HepG2 (cell line): ENCODE results near the gene ABCB7. TPM values are rescaled to one million over a fixed set of nuclear protein-coding genes. Genes with fewer than 3 reads are reported as not detected.

Experiments used
- ATAC-seq: fragments of 200-7000 bp; cut with Tn5 transposase; 3 replicates; pipeline ENCODE4 v1.9.1; 2020; ENCODE audit warnings: mild to moderate bottlenecking, moderate library complexity
- BruUV-seq: library from RNA; stranded (reverse); fragments of 400-500 nt; replicated peaks from 2 replicates; lab custom pipeline; 2021; lab: Mats Ljungman, UMichigan
- CTCF ChIA-PET: fragments of 300-600 bp; formaldehyde crosslinking; extraction: SDS; loops from one replicate; lab custom pipeline; 2021; ENCODE audit warnings: low total read pairs, inconsistent platforms, low intra/inter-chr PET ratio; lab: Yijun Ruan, JAX
- POLR2A ChIA-PET: fragments of 350-600 bp; sonication (Branson Sonifier 250); formaldehyde crosslinking; loops from one replicate; lab custom pipeline; 2020; ENCODE audit warnings: antibody characterized with exemption, inconsistent platforms; lab: Yijun Ruan, JAX
- DNase-seq: peaks from one replicate; pipeline ENCODE4 v3.0.0-alpha.2; 2015; ENCODE audit warnings: low spot score
- FAIRE-seq: peaks from 3 replicates; lab custom pipeline; 2011; peaks lifted over from hg19 to GRCh38; lab: Jason Lieb, UNC
- H2AFZ ChIP-seq: one replicate; pipeline ENCODE4 v1.6.1; 2011; ENCODE audit warnings: low read length, inconsistent platforms
- H3K27ac ChIP-seq: fragments of 300-600 bp; 3 replicates; pipeline ENCODE4 v1.8.0; 2011; ENCODE audit warnings: mixed run types, mild to moderate bottlenecking, mixed read lengths, low read length, inconsistent platforms; ENCODE audit not compliant: insufficient read depth; ENCODE audit errors: extremely low read length
- H3K27me3 ChIP-seq, 2 experiments: fragments of 200-600 bp in 1 of 2; 2 replicates in 1 of 2; 3 replicates in 1 of 2; pipeline versions ENCODE4 v1.6.0 to v1.8.0; 2011; ENCODE audit warnings: low read length in 2 of 2, mild to moderate bottlenecking in 2 of 2, moderate library complexity in 2 of 2, inconsistent platforms in 1 of 2; ENCODE audit not compliant: insufficient read depth in 2 of 2, control insufficient read depth in 1 of 2
- H3K36me3 ChIP-seq, 2 experiments: fragments of 200-600 bp in 1 of 2; replicated peaks in 1 of 2; 2 replicates in 1 of 2; 3 replicates in 1 of 2; pipeline versions ENCODE4 v1.5.1 to v1.8.0; 2011; ENCODE audit warnings: low read length in 2 of 2, inconsistent platforms in 1 of 2; ENCODE audit not compliant: insufficient read depth in 2 of 2, control insufficient read depth in 1 of 2
- H3K4me1 ChIP-seq: 2 replicates; pipeline ENCODE4 v1.5.1; 2012; ENCODE audit warnings: low read length, inconsistent platforms; ENCODE audit not compliant: insufficient read depth
- H3K4me2 ChIP-seq: 2 replicates; pipeline ENCODE4 v1.6.0; 2011; ENCODE audit warnings: low read depth, low read length, inconsistent platforms
- H3K4me3 ChIP-seq, 3 experiments: fragments of 200-600 bp in 1 of 3; sonication (generic), shearing (Covaris generic) in 1 of 3; replicated peaks in 1 of 3; 2 replicates each; pipeline ENCODE4 v1.5.1; 2011 to 2016; ENCODE audit warnings: low read length in 3 of 3, inconsistent platforms in 2 of 3, low read depth in 2 of 3, mild to moderate bottlenecking in 2 of 3, control low read depth in 1 of 3, mixed read lengths in 1 of 3; ENCODE audit not compliant: insufficient read depth in 1 of 3
- H3K79me2 ChIP-seq: one replicate; pipeline ENCODE4 v1.6.1; 2011; ENCODE audit warnings: low read length, inconsistent platforms; ENCODE audit not compliant: insufficient read depth
- H3K9ac ChIP-seq: 2 replicates; pipeline ENCODE4 v1.6.0; 2011; ENCODE audit warnings: mild to moderate bottlenecking, low read depth, low read length, inconsistent platforms; ENCODE audit not compliant: insufficient read depth
- H3K9me3 ChIP-seq: 2 replicates; pipeline ENCODE4 v1.5.1; 2012; ENCODE audit warnings: mild to moderate bottlenecking, low read length
- H4K20me1 ChIP-seq: 2 replicates; pipeline ENCODE4 v1.6.0; 2011; ENCODE audit warnings: inconsistent platforms, mild to moderate bottlenecking, low read length, moderate library complexity; ENCODE audit not compliant: insufficient read depth
- BRCA1 ChIP-seq: sonication (generic); formaldehyde crosslinking; IDR thresholded peaks from 2 replicates; pipeline ENCODE4 v1.4.0; 2020; ENCODE audit warnings: missing genetic modification reagents
- CHD2 ChIP-seq: IDR thresholded peaks from 2 replicates; pipeline ENCODE4 v1.6.1; 2011; ENCODE audit warnings: low read depth, low read length, improper control_type of control experiment
- DNMT3B ChIP-seq: conservative IDR thresholded peaks from 2 replicates; pipeline ENCODE4 v1.6.1; 2016; ENCODE audit warnings: missing biosample characterization, control low read depth
- GFI1 ChIP-seq: sonication (generic); formaldehyde crosslinking; IDR thresholded peaks from 2 replicates; pipeline ENCODE4 v1.5.0; 2020; ENCODE audit warnings: missing genetic modification reagents, mild to moderate bottlenecking, borderline replicate concordance
- TEAD3 ChIP-seq: optimal IDR thresholded peaks from 2 replicates; pipeline ENCODE3; 2016; ENCODE audit warnings: borderline replicate concordance
- ZC3H13 ChIP-seq: sonication (generic); formaldehyde crosslinking; IDR thresholded peaks from 2 replicates; pipeline ENCODE4 v1.8.1; 2023; ENCODE audit warnings: mild to moderate bottlenecking, missing genetic modification reagents, moderate library complexity
- ZFP82 ChIP-seq: sonication (generic); formaldehyde crosslinking; IDR thresholded peaks from 2 replicates; pipeline ENCODE4 v1.5.1; 2020; ENCODE audit warnings: mild to moderate bottlenecking, missing genetic modification reagents, borderline replicate concordance
- ZNF766 ChIP-seq: sonication (generic); formaldehyde crosslinking; IDR thresholded peaks from 2 replicates; pipeline ENCODE4 v1.5.0; 2020; ENCODE audit warnings: missing genetic modification reagents, borderline replicate concordance
- WGBS: methylation state at CpG from one replicate; pipeline ENCODE4 v1.1.6; 2017; ENCODE audit warnings: low lambda C conversion rate; 5-methylcytosine and 5-hydroxymethylcytosine counted together
- in situ Hi-C: cut with HindIII; loops from 2 replicates; pipeline ENCODE4 v1.10.0; 2017; ENCODE audit warnings: low pct_unique_long_range_greater_than_20kb; ENCODE audit not compliant: extremely low pct_ligation_motif_present
- intact Hi-C: fragments of 100-400 bp; cut with micrococcal nuclease; formaldehyde crosslinking; loops from one replicate; pipeline ENCODE4 v1.10.0; 2022; ENCODE audit not compliant: unreplicated experiment
- polyA plus RNA-seq, 8 experiments: library from polyadenylated mRNA; depleted of rRNA in 3 of 8; stranded (reverse) in 7 of 8; unstranded in 1 of 8; fragments of >200 nt; fragmentation: Illumina TruSeq in 4 of 8; extraction: Trizol in 4 of 8; gene quantifications; 2 replicates each; pipeline versions ENCODE4 v1.2.1 to v1.2.3, GENCODE V29; 2011 to 2016; ENCODE audit warnings: low read depth in 4 of 8, missing spikeins in 1 of 8, mixed read lengths in 1 of 8; ENCODE audit not compliant: insufficient read depth in 1 of 8
- total RNA-seq, 5 experiments: library from RNA; depleted of rRNA; stranded (reverse); fragments of >200 nt; fragmentation: Illumina TruSeq; extraction: Trizol; gene quantifications; 2 replicates each; pipeline ENCODE4 v1.2.3, GENCODE V29; 2016; ENCODE audit warnings: low read depth in 1 of 5
- TF ChIP-seq, protein P1 (sequence below): sonication (generic); formaldehyde crosslinking; IDR thresholded peaks from 2 replicates; pipeline ENCODE4 v1.4.0; 2020; ENCODE audit warnings: missing genetic modification reagents

ABCB7 gene
- total and polyA plus RNA-seq, 2 of the 13 experiments (the other 11 are each of a cell fraction or from before 2014, with no cell fraction given): 27.7 to 28.7 TPM

- no peaks in the 10 kb centered on the region for H3K9me3 ChIP-seq
- ATAC-seq: no peak
- no peak overlapping the region for H2AFZ ChIP-seq
- ChIA-PET CTCF (no interaction called here), POLR2A (no interaction called here)
- no peaks in the 10 kb centered on the region for H3K4me1 ChIP-seq
- no TSS peak for BruUV-seq
- H3K79me2 ChIP-seq: peaks cover 8% of the 10 kb centered on the region
- no peaks in the 10 kb centered on the region for H3K27me3 ChIP-seq
- H3K4me2 ChIP-seq: no peak overlapping the region
- in situ Hi-C loops (no loop called here), intact Hi-C loops (no loop called here)
- FAIRE-seq: no peak
- WGBS: 87% methylated on average over 5 of the region's 5 CpGs
- no peak overlapping the region for H3K4me3 ChIP-seq
- no peak for DNase-seq
- H3K36me3 ChIP-seq: no peaks in the 10 kb centered on the region
- H3K9ac ChIP-seq: no peak overlapping the region
- TF ChIP-seq DNMT3B (CRISPR knock-in tag): no peak
- H4K20me1 ChIP-seq: no peaks in the 10 kb centered on the region; the same call in 1 of the 2 replicates
- H3K27ac ChIP-seq: no peak overlapping the region
Measured at GRCh38 chrX:75132672-75133071, 23.4 kb downstream of the ABCB7 start.

GRCh38 chrX:75131973-75132627 is 24.0 kb downstream of the ABCB7 start:
- ATAC-seq (no peak), DNase-seq (no peak), FAIRE-seq (no peak)
- Histone ChIP-seq H3K79me2 (peaks cover 8% of the 10 kb centered on the region), H3K27ac (no peak overlapping the region), H3K4me2 (no peak overlapping the region), H3K4me1 (no peaks in the 10 kb centered on the region), H3K9me3 (no peaks in the 10 kb centered on the region), H3K4me3 (no peak overlapping the region), H3K36me3 (no peaks in the 10 kb centered on the region), H3K27me3 (no peaks in the 10 kb centered on the region), H3K9ac (no peak overlapping the region), H4K20me1 (no peaks in the 10 kb centered on the region; the same call in 1 of the 2 replicates), H2AFZ (no peak overlapping the region)
- ChIA-PET CTCF (no interaction called here), POLR2A (no interaction called here)
- intact Hi-C loops: no loop called here
- BruUV-seq: no TSS peak
- no CpG with 5 or more reads among the region's 9 CpGs for WGBS
- in situ Hi-C loops: no loop called here
- TF ChIP-seq CHD2: no peak
- no peak for TF ChIP-seq ZC3H13 (CRISPR knock-in tag)
- no peak for TF ChIP-seq ZFP82 (CRISPR knock-in tag)
- no peak for TF ChIP-seq ZNF766 (CRISPR knock-in tag)
- TF ChIP-seq GFI1 (CRISPR knock-in tag): no peak
- TF ChIP-seq, protein P1, sequence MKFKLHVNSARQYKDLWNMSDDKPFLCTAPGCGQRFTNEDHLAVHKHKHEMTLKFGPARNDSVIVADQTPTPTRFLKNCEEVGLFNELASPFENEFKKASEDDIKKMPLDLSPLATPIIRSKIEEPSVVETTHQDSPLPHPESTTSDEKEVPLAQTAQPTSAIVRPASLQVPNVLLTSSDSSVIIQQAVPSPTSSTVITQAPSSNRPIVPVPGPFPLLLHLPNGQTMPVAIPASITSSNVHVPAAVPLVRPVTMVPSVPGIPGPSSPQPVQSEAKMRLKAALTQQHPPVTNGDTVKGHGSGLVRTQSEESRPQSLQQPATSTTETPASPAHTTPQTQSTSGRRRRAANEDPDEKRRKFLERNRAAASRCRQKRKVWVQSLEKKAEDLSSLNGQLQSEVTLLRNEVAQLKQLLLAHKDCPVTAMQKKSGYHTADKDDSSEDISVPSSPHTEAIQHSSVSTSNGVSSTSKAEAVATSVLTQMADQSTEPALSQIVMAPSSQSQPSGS (CRISPR knock-in tag): no peak
- TF ChIP-seq TEAD3: no peak
- TF ChIP-seq BRCA1: no peak
